ENCODE results near the gene UBAC2. TPM values are rescaled to one million over a fixed set of nuclear protein-coding genes. Genes with fewer than 3 reads are reported as not detected.

Gene UBAC2
- total RNA-seq, 1 donor from 2014 or later: 44.3 TPM

DNA sequence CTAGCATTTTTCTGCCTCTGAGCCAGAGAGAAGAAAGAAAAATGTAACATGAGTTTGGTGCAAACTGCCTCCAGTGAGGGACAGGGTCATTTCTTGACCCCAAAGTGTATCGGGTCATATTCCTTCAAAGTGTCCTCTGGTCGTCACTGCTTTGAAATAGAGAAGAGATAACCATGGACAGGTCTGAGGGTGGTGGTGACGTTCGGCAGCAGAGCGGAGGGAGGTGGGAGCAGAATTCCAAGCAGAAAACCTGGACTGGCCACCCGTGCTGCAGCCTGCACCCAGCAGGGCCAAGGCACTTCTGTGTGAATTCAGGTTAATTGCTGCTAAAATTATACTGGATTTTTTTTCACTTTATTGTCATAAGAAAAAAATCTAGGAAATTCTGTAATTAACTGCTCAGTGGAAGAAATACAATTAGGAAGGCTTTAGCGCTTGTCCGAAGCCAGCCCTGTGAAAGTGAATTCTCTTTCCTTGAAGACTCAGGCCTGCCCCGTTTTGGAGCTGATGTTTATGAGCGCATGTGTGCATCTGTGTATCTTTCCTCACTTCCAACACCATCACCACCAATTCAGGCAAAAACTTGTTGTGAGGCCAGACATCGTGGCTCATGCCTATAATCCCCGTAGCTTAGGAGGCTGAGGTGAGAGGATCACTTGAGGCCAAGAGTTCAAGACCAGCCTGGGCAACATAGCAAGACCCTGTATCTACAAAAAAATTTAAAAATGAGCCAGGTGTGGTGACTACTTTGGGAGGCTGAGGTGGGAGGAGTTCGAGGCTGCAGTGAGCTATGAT, 37.9 kb upstream of the UBAC2 start:
- Histone ChIP-seq H3K27me3 (ENCODE audit: low read depth) (peaks cover 17% of the 10 kb centered on the region), H3K9me3 (replicated peaks) (no peaks in the 10 kb centered on the region), H3K4me3 (no peak overlapping the region), H3K4me1 (peaks cover 9% of the 10 kb centered on the region), H3K27ac (replicated peaks) (no peak overlapping the region), H3K36me3 (no peaks in the 10 kb centered on the region)
- no peak for DNase-seq
- intact Hi-C loops (cut with micrococcal nuclease): no loop called here
- TF ChIP-seq CTCF (IDR thresholded peaks at IDR 0.05; ENCODE audit: borderline replicate concordance): no peak

DNA sequence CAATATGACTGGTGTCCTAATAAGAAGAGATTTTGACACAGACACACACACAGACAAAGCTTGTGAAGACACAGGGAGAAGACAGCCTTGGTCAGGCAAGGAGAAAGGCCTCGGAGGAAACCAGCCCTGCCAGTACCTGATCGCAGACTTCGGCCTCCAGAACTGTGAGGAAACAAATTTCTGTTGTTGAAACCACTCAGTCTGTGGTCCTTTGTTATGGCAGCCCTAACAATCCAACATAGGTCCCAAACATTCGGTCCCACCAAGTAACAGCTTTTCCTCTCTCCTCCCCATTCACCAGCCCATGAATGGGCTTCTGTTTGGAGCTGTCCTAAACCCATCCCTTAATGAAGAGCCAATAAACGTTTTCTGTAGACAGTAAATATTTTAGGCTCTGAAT, 36.4 kb upstream of the UBAC2 start:
- H3K9me3 ChIP-seq (replicated peaks): no peaks in the 10 kb centered on the region
- no peak overlapping the region for H3K4me3 ChIP-seq
- H3K36me3 ChIP-seq: no peaks in the 10 kb centered on the region
- DNase-seq: no peak
- H3K4me1 ChIP-seq: peaks cover 9% of the 10 kb centered on the region
- no peak overlapping the region for H3K27ac ChIP-seq (replicated peaks)
- H3K27me3 ChIP-seq (ENCODE audit: low read depth): peaks cover 11% of the 10 kb centered on the region
- intact Hi-C loops (cut with micrococcal nuclease): no loop called here
- no peak for TF ChIP-seq CTCF (IDR thresholded peaks at IDR 0.05; ENCODE audit: borderline replicate concordance)

DNA sequence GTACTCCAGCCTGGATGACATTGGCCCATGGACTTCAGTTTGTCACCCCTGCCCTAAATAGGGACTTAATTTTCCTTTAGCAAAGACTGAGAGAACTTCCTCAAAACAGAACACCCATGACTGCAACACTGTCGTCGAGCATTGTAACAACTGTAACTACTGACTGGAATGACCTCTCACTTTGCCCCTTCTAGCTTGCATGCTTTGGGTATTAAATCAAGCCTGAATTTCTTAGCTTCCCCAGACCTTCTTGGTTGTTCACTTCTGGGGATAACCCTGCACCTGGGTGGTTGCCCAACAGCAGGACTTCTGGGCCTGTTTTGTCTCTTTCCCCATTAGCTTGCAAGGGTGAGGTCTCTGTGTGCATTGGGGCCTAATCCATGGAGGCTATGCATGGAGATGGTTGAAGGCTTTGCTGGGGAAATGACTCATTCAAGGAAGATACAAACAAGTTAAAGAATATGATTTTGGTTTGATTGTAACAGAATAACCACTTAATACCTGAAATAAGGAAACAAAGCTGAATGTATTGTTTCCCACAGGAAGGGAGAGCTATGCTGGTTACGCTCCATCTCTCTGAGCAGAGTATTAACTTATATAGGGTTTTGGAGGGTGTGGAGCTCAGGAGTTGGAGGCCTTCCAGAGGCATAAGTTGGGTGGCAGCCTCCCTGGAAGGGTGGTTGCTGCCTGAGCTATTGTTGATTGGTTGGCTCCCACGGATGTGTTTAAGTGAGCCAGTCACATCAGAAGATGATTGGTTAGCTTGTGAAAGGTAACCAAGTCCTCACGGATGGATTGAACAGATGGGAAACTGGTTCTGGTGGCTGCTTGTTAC, 34.7 kb upstream of the UBAC2 start:
- intact Hi-C loops (cut with micrococcal nuclease): no loop called here
- DNase-seq: no peak
- no peak for TF ChIP-seq CTCF (IDR thresholded peaks at IDR 0.05; ENCODE audit: borderline replicate concordance)
- Histone ChIP-seq H3K36me3 (no peaks in the 10 kb centered on the region), H3K9me3 (replicated peaks) (no peaks in the 10 kb centered on the region), H3K4me1 (peaks cover 5% of the 10 kb centered on the region), H3K27me3 (ENCODE audit: low read depth) (peaks cover 4% of the 10 kb centered on the region), H3K27ac (replicated peaks) (no peak overlapping the region), H3K4me3 (no peak overlapping the region)

GRCh38 chr13:99172951-99173350, 27.7 kb upstream of the UBAC2 start:
- intact Hi-C loops (cut with micrococcal nuclease): no loop called here
- DNase-seq: no peak
- no peak for TF ChIP-seq CTCF (IDR thresholded peaks at IDR 0.05; ENCODE audit: borderline replicate concordance)

GRCh38 chr13:99173606-99174005, 27.0 kb upstream of the UBAC2 start:
- Histone ChIP-seq H3K4me1 (no peaks in the 10 kb centered on the region), H3K27me3 (ENCODE audit: low read depth) (peaks cover 40% of the 10 kb centered on the region), H3K4me3 (no peak overlapping the region), H3K36me3 (no peaks in the 10 kb centered on the region), H3K9me3 (replicated peaks) (no peaks in the 10 kb centered on the region), H3K27ac (replicated peaks) (no peak overlapping the region)
- no peak for TF ChIP-seq CTCF (IDR thresholded peaks at IDR 0.05; ENCODE audit: borderline replicate concordance)
- intact Hi-C loops (cut with micrococcal nuclease): no loop called here
- DNase-seq: no peak

More at GRCh38 chr13:99172951-99173350, 27.7 kb upstream of the UBAC2 start:
- H3K4me3 ChIP-seq: no peak overlapping the region
- H3K9me3 ChIP-seq (replicated peaks): no peaks in the 10 kb centered on the region
- no peaks in the 10 kb centered on the region for H3K4me1 ChIP-seq
- peaks cover 40% of the 10 kb centered on the region for H3K27me3 ChIP-seq (ENCODE audit: low read depth)
- H3K27ac ChIP-seq (replicated peaks): no peak overlapping the region
- no peaks in the 10 kb centered on the region for H3K36me3 ChIP-seq

Measured in left ventricle myocardium inferior (tissue), 1 donor.